GM12801 (cell line): ENCODE results near the gene FAM131B.

Experiments used
- TF ChIP-seq, protein P1 (sequence below): IDR thresholded peaks from one replicate; pipeline ENCODE4 v1.5.1; 2011; ENCODE audit warnings: control low read depth; ENCODE audit not compliant: insufficient read length; ENCODE audit errors: extremely low read depth

Gene FAM131B

DNA sequence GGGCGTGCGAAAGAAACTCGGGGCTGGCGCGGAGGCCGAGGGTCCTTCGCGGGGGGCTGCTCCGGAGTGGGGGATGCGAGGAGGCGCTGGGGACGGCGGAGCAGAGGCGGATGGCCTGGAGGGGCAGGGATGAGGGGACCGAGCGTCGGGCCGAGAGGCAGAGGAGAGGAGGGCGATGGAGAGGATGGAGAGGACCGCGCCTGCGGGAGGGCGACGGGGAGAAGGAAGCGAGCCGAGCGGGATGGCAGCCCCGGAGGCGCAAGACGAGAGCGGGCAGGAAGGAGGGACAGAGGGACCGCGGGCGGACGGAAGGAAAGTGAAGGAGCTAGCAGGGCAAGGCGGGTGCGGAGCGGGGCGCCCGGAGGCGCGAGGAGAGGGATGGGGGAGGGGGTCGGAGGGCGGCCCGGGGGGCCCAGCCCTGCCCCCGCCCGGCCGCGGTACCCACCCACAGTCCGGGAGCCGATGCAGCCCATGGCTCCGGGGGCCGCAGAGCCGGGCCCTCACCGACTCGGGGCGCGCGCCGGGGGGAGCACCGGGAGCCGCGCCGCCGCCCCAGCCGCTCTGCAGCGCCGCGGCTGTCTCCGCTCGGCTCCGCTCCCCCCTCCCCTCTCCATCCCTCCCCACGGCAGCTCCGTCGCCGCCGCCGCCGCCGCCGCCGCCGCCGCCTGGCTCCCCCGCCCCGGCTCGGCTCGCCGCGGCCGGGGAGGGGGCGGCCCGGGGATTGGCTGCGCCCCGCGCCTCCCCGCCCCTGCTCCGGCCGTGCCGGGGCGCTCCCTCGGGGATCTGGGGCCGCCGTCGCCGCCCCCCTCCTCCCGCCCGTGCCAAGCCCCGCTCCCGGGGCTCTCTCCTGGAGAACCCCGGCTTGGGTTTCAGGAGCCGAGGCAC lies at the start of gene FAM131B:
FAM131B (minus strand) TSS at position 583 of the 885 bp plus-strand sequence; CDS start at position 473, 110 bp downstream.
- TF ChIP-seq, protein P1, sequence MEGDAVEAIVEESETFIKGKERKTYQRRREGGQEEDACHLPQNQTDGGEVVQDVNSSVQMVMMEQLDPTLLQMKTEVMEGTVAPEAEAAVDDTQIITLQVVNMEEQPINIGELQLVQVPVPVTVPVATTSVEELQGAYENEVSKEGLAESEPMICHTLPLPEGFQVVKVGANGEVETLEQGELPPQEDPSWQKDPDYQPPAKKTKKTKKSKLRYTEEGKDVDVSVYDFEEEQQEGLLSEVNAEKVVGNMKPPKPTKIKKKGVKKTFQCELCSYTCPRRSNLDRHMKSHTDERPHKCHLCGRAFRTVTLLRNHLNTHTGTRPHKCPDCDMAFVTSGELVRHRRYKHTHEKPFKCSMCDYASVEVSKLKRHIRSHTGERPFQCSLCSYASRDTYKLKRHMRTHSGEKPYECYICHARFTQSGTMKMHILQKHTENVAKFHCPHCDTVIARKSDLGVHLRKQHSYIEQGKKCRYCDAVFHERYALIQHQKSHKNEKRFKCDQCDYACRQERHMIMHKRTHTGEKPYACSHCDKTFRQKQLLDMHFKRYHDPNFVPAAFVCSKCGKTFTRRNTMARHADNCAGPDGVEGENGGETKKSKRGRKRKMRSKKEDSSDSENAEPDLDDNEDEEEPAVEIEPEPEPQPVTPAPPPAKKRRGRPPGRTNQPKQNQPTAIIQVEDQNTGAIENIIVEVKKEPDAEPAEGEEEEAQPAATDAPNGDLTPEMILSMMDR: no peak

DNA sequence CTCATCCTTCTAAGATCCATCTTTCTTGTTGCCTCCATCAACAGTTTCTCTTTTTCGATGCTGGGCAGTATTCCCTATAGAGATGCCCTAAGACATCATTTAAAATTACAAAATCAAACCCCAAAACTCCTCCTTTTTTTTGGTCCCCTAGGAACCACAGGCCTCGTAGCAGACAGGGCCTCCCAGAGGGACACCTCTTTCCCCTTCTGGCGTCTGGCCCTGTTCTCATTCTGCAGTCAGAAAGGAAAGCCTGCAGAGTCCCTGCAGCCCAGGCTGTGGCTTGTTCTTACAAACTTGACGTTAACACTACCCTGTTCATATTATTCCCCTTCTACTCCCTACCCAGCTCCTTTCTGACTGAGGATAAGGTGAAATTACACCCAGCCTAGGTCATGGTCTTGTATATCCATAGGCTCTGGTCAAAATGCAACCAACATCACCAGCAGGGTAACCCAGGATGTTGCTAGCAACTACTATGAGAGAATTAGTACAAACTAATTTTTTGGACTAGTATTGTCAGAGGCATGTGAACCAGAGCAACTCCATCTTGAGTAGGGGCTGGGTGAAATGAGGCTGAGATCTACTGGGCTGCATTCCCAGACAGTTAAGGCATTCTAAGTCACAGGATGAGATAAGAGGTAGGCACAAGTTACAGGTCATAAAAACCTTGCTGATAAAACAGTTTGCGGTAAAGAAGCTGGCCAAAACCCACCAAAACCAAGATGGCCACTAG lies 49.6 kb upstream of the FAM131B start:
- TF ChIP-seq, protein P1: no peak

DNA sequence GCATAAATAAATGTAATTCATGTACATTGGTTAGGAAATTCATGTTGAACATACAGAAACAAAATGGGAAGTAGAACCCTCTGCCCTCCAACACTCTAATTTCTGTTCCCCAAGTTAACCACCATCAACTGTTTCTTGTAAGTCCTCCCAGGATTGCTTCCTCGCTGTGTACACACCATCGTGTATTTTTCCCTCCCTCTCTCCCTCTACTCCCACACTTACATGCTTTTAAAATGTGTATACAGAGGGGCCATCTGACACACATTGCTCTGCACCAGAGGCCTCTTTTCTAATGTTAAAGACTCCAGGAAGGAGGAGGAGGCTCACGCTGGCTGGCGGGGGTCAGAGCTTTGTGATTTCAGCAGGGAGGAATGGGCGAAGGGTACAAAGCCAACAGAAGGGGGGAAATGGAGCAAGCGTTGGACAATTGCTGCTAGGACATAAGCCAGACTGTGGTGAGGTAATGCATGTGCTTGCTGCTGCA lies 48.0 kb upstream of the FAM131B start:
- TF ChIP-seq, protein P1: no peak

DNA sequence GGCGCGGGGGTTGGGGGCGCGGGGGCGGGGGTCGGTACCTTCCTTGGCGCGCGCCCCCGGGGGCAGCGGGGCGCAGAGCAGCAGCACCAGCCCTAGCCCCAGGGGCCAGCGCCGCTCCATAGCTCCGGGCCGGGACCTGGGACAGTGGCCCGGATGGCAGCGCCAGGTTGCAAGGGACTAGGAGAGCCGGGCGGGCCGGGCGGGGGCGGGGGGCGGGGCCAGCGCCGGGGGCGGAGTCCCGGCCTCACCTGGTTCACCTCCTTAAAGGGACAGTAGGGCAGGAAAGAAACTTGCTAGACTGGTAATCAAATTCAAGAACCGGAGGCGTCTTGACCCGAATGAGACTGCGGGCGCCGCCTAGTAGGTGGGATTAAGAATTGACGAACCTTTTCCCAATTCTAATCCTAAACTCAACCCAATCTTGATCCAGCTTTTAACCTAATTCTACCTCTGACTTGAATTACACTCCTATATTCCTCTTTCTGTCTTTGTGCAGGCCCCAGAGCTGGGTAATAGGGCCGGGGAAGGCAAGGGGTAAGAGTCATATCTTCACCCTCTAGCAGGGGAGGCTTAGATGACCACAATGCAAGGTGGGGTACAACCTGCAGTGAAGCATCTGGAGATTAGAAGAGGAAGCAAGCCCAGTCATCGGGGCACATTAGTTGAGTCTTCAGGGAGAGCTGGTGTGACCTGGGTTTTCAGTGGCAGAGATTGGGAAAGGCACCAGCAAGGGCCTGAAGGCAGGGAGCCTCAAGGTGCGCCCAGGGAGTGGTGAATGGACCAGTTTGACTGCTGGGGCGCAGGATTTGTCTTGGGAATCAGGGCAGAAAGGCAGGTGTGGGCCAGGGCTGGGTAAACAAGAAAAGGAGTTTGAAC lies 46.4 kb upstream of the FAM131B start, which contains the start of gene EPHA1:
EPHA1 (minus strand) TSS at position 171 of the 876 bp plus-strand sequence; CDS start at position 120, 51 bp downstream.
- TF ChIP-seq, protein P1: no peak

DNA sequence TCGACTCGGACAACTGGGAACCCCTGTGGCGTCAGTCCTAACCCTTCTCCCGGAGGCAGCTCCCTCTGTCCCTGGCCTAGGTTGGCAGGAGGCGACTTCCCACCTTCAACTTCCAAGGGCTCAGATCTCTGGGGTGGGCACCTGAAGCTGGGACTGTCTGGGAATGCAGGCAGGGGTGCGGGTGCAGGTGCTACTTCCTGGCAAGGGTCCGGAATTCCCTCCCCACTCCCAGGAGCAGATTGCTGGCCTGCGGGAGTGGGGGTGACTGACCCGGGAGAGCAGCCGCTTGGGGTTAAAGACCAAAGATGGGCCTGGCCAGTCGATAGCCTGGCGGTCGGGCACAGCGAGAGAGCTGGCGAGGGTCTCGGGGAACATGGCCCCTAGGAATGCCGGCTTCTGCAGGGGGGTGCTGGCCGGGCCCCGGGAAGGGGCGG lies 45.8 kb upstream of the FAM131B start:
- TF ChIP-seq, protein P1: no peak

DNA sequence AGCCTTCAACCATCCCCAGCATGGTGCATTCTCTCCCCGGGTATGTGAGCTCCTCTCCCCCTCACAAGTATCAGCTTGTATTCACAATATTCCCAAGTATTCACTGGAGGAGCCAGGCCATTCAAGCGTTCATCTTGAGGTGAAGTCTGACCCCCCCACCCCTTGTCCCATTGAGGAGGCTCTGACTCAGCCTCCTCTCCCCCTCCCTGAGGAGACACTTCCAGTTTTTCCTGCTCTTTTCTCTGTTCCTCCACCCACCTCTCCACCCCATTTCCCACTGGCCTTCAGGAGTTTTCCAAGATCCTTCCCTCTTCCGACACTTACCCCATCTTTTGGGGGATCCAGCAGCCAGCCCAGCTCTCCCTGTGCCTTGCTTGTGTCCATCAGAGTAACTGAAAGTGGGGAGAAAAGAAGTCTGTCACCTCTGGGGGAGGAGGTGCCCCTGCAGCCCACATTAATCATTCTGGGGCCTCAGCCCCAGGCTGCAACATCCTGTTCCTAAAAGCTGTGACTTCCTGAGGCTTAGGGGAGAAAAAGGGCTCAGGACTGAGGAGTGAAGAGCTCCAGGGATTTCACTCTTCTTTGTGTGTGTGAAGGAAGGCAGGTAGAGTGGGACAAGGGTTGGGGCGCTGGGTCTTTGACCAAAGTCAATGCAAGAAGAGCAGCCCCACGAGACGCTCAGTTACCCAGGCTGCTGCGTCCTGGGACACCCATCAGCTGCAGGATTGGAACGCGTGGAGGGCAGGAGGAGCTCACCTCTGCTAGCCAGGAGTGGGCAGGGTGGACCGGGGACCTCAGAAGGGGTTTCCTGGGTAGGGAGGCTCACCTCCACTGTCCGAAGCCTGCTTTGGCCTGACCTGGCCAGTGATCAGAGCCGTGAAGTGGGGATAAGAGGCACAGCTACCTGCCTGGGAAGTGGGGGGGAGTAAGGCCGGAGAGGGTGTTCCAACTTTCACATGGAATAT lies 45.1 kb upstream of the FAM131B start:
- TF ChIP-seq, protein P1: no peak
